ENCODE measurements around the gene NUMBL.

- no peak for TF ChIP-seq MAFK (IDR thresholded peaks at IDR 0.05; ENCODE audit: partially characterized antibody)
- no peak for TF ChIP-seq POLR2A (IDR thresholded peaks at IDR 0.05; ENCODE audit: low read length)
- TF ChIP-seq CTCF (IDR thresholded peaks at IDR 0.05) = no peak
- TF ChIP-seq REST (IDR thresholded peaks at IDR 0.05) = no peak
- TF ChIP-seq CEBPB (IDR thresholded peaks at IDR 0.05) = no peak
- no peak for TF ChIP-seq EP300 (IDR thresholded peaks at IDR 0.05)
- no peak for TF ChIP-seq NFE2L2 (conservative IDR thresholded peaks at IDR 0.05; ENCODE audit: low read length)
- no peak for TF ChIP-seq BHLHE40 (IDR thresholded peaks at IDR 0.05; ENCODE audit: low read depth, low read length)
- TF ChIP-seq ZFP36 (IDR thresholded peaks at IDR 0.05; ENCODE audit: borderline replicate concordance, partially characterized antibody) = no peak
- no peak for TF ChIP-seq RCOR1 (IDR thresholded peaks at IDR 0.05; ENCODE audit: low read depth, low read length)
- TF ChIP-seq PHF8 (IDR thresholded peaks at IDR 0.05; ENCODE audit: borderline replicate concordance, low read depth) = no peak
- TF ChIP-seq KDM1A (IDR thresholded peaks at IDR 0.05; ENCODE audit: low read depth) = no peak
- no peak for TF ChIP-seq PBX3 (IDR thresholded peaks at IDR 0.05)
- TF ChIP-seq MAX (IDR thresholded peaks at IDR 0.05) = no peak
These were observed 29.0 kb upstream of the NUMBL start for GRCh38 chr19:40719414-40719894.

Data from A549 (cell line).